H1 (cell line): Measurements from ENCODE around the gene FAM184B. TPM values are rescaled to one million over a fixed set of nuclear protein-coding genes. Genes with fewer than 3 reads are reported as not detected.

Experiments
- CTCF ChIA-PET: fragments of 300-600 bp; sonication (Branson Sonifier 250); formaldehyde crosslinking; loops from one replicate; lab custom pipeline; 2021; ENCODE audit not compliant: partially characterized antibody; lab: Charles Lee
- POLR2A ChIA-PET: fragments of 300-600 bp; sonication (Branson Sonifier 250); formaldehyde crosslinking; loops from one replicate; lab custom pipeline; 2021; ENCODE audit warnings: inconsistent platforms; ENCODE audit not compliant: partially characterized antibody; lab: Charles Lee
- DNase-seq, 2 experiments: peaks; one replicate each; pipeline versions ENCODE4 v3.0.0 to v3.0.0-alpha.2; 2010 to 2022; ENCODE audit warnings: low spot score in 2 of 2, low read depth in 1 of 2, mixed read lengths in 1 of 2
- FAIRE-seq: peaks from 2 replicates; lab custom pipeline; 2011; peaks lifted over from hg19 to GRCh38; lab: Jason Lieb, UNC
- H2AFZ ChIP-seq: 2 replicates; pipeline ENCODE4 v1.8.1; 2012; ENCODE audit warnings: low read length, inconsistent platforms
- H2AK5ac ChIP-seq: 2 replicates; pipeline ENCODE4 v1.6.1; 2013; ENCODE audit warnings: low read depth, low read length
- H2BK120ac ChIP-seq: replicated peaks from 2 replicates; pipeline ENCODE3; 2013; ENCODE audit warnings: low read depth, low read length, inconsistent platforms
- H2BK12ac ChIP-seq: 2 replicates; pipeline ENCODE4 v1.6.1; 2013; ENCODE audit warnings: low read depth, low read length
- H2BK15ac ChIP-seq: 2 replicates; pipeline ENCODE4 v1.6.1; 2013; ENCODE audit warnings: low read length
- H2BK20ac ChIP-seq: 2 replicates; pipeline ENCODE4 v1.6.1; 2013; ENCODE audit warnings: low read length
- H2BK5ac ChIP-seq: 2 replicates; pipeline ENCODE4 v1.6.1; 2013; ENCODE audit warnings: low read depth, low read length
- H3K14ac ChIP-seq: 2 replicates; pipeline ENCODE4 v1.6.1; 2013; ENCODE audit warnings: inconsistent platforms; ENCODE audit not compliant: insufficient read length
- H3K18ac ChIP-seq: 2 replicates; pipeline ENCODE4 v1.6.1; 2013; ENCODE audit warnings: low read length; ENCODE audit errors: extremely low read depth
- H3K23ac ChIP-seq: 2 replicates; pipeline ENCODE4 v1.6.1; 2013; ENCODE audit warnings: inconsistent platforms; ENCODE audit not compliant: insufficient read length
- H3K23me2 ChIP-seq: 2 replicates; pipeline ENCODE4 v1.6.1; 2013; ENCODE audit warnings: low read depth, low read length
- H3K27ac ChIP-seq: 2 replicates; pipeline ENCODE4 v1.6.1; 2011; ENCODE audit warnings: low read depth, low read length, inconsistent platforms
- H3K27me3 ChIP-seq, 4 experiments: replicated peaks in 1 of 4; 1 replicate in 1 of 4; 2 replicates in 3 of 4; pipeline versions ENCODE4 v1.6.1 to v1.8.1; 2011 to 2013; ENCODE audit warnings: low read length in 3 of 4, mild to moderate bottlenecking in 3 of 4, inconsistent platforms in 2 of 4, mixed read lengths in 2 of 4, moderate library complexity in 1 of 4; ENCODE audit not compliant: control insufficient read depth in 3 of 4, insufficient read depth in 3 of 4; ENCODE audit errors: extremely low read depth in 1 of 4
- H3K36me3 ChIP-seq, 4 experiments: 2 replicates each; pipeline versions ENCODE4 v1.6.1 to v1.8.1; 2011 to 2013; ENCODE audit warnings: mild to moderate bottlenecking in 4 of 4, low read length in 3 of 4, moderate library complexity in 2 of 4, control low read depth in 1 of 4, inconsistent platforms in 1 of 4; ENCODE audit not compliant: insufficient read depth in 4 of 4, control insufficient read depth in 2 of 4
- H3K4ac ChIP-seq: replicated peaks from 2 replicates; pipeline ENCODE3; 2013; ENCODE audit warnings: low read length, low read depth, mixed read lengths, inconsistent platforms; ENCODE audit not compliant: insufficient read length
- H3K4me1 ChIP-seq, 4 experiments: replicated peaks in 1 of 4; 1 replicate in 1 of 4; 2 replicates in 3 of 4; pipeline versions ENCODE4 v1.6.1 to v1.8.1; 2011 to 2013; ENCODE audit warnings: low read length in 3 of 4, inconsistent platforms in 2 of 4, mixed read lengths in 1 of 4; ENCODE audit not compliant: insufficient read depth in 4 of 4, control insufficient read depth in 3 of 4
- H3K4me2 ChIP-seq, 2 experiments: 2 replicates each; pipeline versions ENCODE4 v1.6.1 to v1.8.1; 2011 to 2013; ENCODE audit warnings: low read depth in 2 of 2, low read length in 2 of 2, control low read depth in 1 of 2, inconsistent platforms in 1 of 2, mild to moderate bottlenecking in 1 of 2; ENCODE audit not compliant: insufficient read depth in 1 of 2
- H3K4me3 ChIP-seq, 4 experiments: fragments of 200-600, 300-600 bp in 1 of 4; sonication (generic), shearing (Covaris generic), sonication (Bioruptor Twin) in 1 of 4; 2 replicates each; pipeline versions ENCODE4 v1.5.1 to v1.8.1; 2011 to 2016; ENCODE audit warnings: low read length in 4 of 4, low read depth in 3 of 4, control low read depth in 2 of 4, inconsistent platforms in 2 of 4, mild to moderate bottlenecking in 2 of 4, mixed read lengths in 1 of 4, moderate library complexity in 1 of 4; ENCODE audit not compliant: insufficient read depth in 2 of 4; ENCODE audit errors: extremely low read depth in 1 of 4
- H3K56ac ChIP-seq: replicated peaks from 2 replicates; pipeline ENCODE3; 2013; ENCODE audit warnings: low read depth, mild to moderate bottlenecking, mixed read lengths, low read length, inconsistent platforms; ENCODE audit not compliant: insufficient read length
- H3K79me1 ChIP-seq: 2 replicates; pipeline ENCODE4 v1.6.1; 2013; ENCODE audit warnings: low read depth, low read length, control low read depth
- H3K79me2 ChIP-seq, 2 experiments: 2 replicates each; pipeline versions ENCODE4 v1.6.1 to v1.8.1; 2012 to 2013; ENCODE audit warnings: low read length in 2 of 2, mild to moderate bottlenecking in 2 of 2, inconsistent platforms in 1 of 2; ENCODE audit not compliant: insufficient read depth in 2 of 2, control insufficient read depth in 1 of 2
- H3K9ac ChIP-seq, 4 experiments: replicated peaks in 1 of 4; 1 replicate in 1 of 4; 2 replicates in 3 of 4; pipeline versions ENCODE4 v1.6.1 to v1.8.1; 2011 to 2013; ENCODE audit warnings: low read depth in 3 of 4, low read length in 3 of 4, control low read depth in 2 of 4, mild to moderate bottlenecking in 2 of 4, moderate library complexity in 2 of 4, inconsistent platforms in 1 of 4; ENCODE audit errors: extremely low read depth in 1 of 4
- H3K9me3 ChIP-seq, 2 experiments: 2 replicates each; pipeline versions ENCODE4 v1.6.1 to v1.8.1; 2012 to 2013; ENCODE audit warnings: mild to moderate bottlenecking in 2 of 2, moderate library complexity in 2 of 2, control low read depth in 1 of 2, inconsistent platforms in 1 of 2, low read depth in 1 of 2, low read length in 1 of 2, mixed read lengths in 1 of 2; ENCODE audit not compliant: insufficient read depth in 2 of 2
- H4K20me1 ChIP-seq, 2 experiments: replicated peaks in 1 of 2; 2 replicates each; pipeline versions ENCODE3 to v1.8.1; 2011 to 2013; ENCODE audit warnings: inconsistent platforms in 2 of 2, low read length in 2 of 2, mild to moderate bottlenecking in 1 of 2; ENCODE audit not compliant: insufficient read depth in 2 of 2, control insufficient read depth in 1 of 2
- H4K5ac ChIP-seq: 2 replicates; pipeline ENCODE4 v1.6.1; 2013; ENCODE audit warnings: low read length, low read depth, mixed read lengths, inconsistent platforms; ENCODE audit not compliant: insufficient read length
- H4K8ac ChIP-seq: 2 replicates; pipeline ENCODE4 v1.8.0; 2013; ENCODE audit warnings: mild to moderate bottlenecking, moderate library complexity, low read length, inconsistent platforms; ENCODE audit not compliant: insufficient read depth; ENCODE audit errors: extremely low read depth
- H4K91ac ChIP-seq: replicated peaks from 2 replicates; pipeline ENCODE3; 2013; ENCODE audit warnings: low read length, mixed read lengths, inconsistent platforms; ENCODE audit not compliant: insufficient read length
- KDM5A ChIP-seq: fragments of 200-600 bp; IDR thresholded peaks from 2 replicates; pipeline ENCODE4 v1.7.1; 2012; ENCODE audit warnings: mild to moderate bottlenecking, low read length, inconsistent platforms, mixed read lengths
- TAF7 ChIP-seq: optimal IDR thresholded peaks from 2 replicates; pipeline ENCODE3; 2011; ENCODE audit warnings: low read depth, mild to moderate bottlenecking, inconsistent platforms, low read length, moderate library complexity, borderline replicate concordance
- WGBS, 2 experiments: shearing (Covaris generic) in 1 of 2; methylation state at CpG; one replicate each; pipeline versions ENCODE4 v1.1.6 to v1.1.7; 2013 to 2015; ENCODE audit warnings: low lambda C conversion rate in 2 of 2, mixed read lengths in 2 of 2, inconsistent platforms in 1 of 2, low coverage in 1 of 2, missing lambda C conversion rate in 1 of 2; ENCODE audit not compliant: insufficient replicate concordance in 2 of 2, insufficient coverage in 1 of 2, insufficient read length in 1 of 2; ENCODE audit errors: extremely low coverage in 1 of 2, missing lambda C conversion rate in 1 of 2; 5-methylcytosine and 5-hydroxymethylcytosine counted together
- polyA plus RNA-seq, 7 experiments: library from polyadenylated mRNA; depleted of rRNA in 3 of 7; stranded (reverse) in 5 of 7; unstranded in 2 of 7; fragments of >200 nt in 5 of 7; fragments of 200-250 nt in 2 of 7; gene quantifications; 1 replicate in 5 of 7; 2 replicates in 1 of 7; 4 replicates in 1 of 7; pipeline versions ENCODE4 v1.2.1 to v1.2.3, GENCODE V29; 2011 to 2013; ENCODE audit warnings: missing spikeins in 2 of 7, mixed read lengths in 2 of 7
- total RNA-seq: library from RNA; stranded (reverse); fragmentation: NEBNext Ultra II Directional; extraction: Animal tissue kit (Norgen Biotek cat#: 25700); gene quantifications from 2 replicates; pipeline ENCODE4 v1.2.1, GENCODE V29; 2021

Gene FAM184B
- total and polyA plus RNA-seq, 2 of the 8 experiments (the other 6 are each of a cell fraction or from before 2014, with no cell fraction given): 0.05 to 0.39 TPM

- no peaks in the 10 kb centered on the region for H3K79me2 ChIP-seq
- ChIA-PET POLR2A (interaction anchor here (0.9 to 1.0 kb wide), 2 partner anchors 67 to 93 kb away, joined by 3 read pairs; no protein-coding TSS in a partner anchor), CTCF (interaction anchor here (1.2 to 1.7 kb wide), 6 partner anchors 12 to 100 kb away, joined by 3 to 4 read pairs (median 3); no protein-coding TSS in a partner anchor)
- no peak for TF ChIP-seq TAF7
- no peak for TF ChIP-seq KDM5A
Measured at GRCh38 chr4:17708992-17709762, 72.2 kb downstream of the FAM184B start.

More at GRCh38 chr4:17708992-17709762, 72.2 kb downstream of the FAM184B start:
- Histone ChIP-seq H2AK5ac (no peak overlapping the region), H3K79me1 (no peaks in the 10 kb centered on the region), H3K4ac (no peak overlapping the region), H2BK120ac (no peak overlapping the region), H3K9me3 (no peaks in the 10 kb centered on the region), H4K8ac (peak overlapping the region; percentile 86; the same call in 1 of the 2 replicates), H2BK20ac (no peak overlapping the region), H2AFZ (no peak overlapping the region), H3K4me3 (no peak overlapping the region), H3K4me1 (no peaks in the 10 kb centered on the region), H3K27ac (no peak overlapping the region), H4K5ac (no peak overlapping the region), H3K36me3 (no peaks in the 10 kb centered on the region), H3K23ac (no peak overlapping the region), H2BK5ac (no peak overlapping the region), H3K9ac (no peak overlapping the region), H3K4me2 (no peak overlapping the region), H3K56ac (no peak overlapping the region), H2BK12ac (no peak overlapping the region), H3K18ac (0 out of 2 replicates have a peak overlapping the region, but pooled peaks have one; percentile 7), H4K20me1 (no peaks in the 10 kb centered on the region), H3K14ac (no peak overlapping the region), H3K27me3 (no peaks in the 10 kb centered on the region), H2BK15ac (no peak overlapping the region), H3K23me2 (no peaks in the 10 kb centered on the region; the same call in 1 of the 2 replicates), H4K91ac (no peak overlapping the region)
- 91% methylated on average over 29 of the region's 36 CpGs; no CpG with 5 or more reads in 1 of the 2 experiments for WGBS, 2 experiments
- DNase-seq: peak in 1 of 2 experiments; percentile 45
- FAIRE-seq: no peak
